ENCODE measurements around the gene MAPK12. TPM values are rescaled to one million over a fixed set of nuclear protein-coding genes. Genes with fewer than 3 reads are reported as not detected.

MAPK12 gene
- total RNA-seq, 4 donors from 2014 or later: 12.3 to 32.0 (median 24.1) TPM

DNA sequence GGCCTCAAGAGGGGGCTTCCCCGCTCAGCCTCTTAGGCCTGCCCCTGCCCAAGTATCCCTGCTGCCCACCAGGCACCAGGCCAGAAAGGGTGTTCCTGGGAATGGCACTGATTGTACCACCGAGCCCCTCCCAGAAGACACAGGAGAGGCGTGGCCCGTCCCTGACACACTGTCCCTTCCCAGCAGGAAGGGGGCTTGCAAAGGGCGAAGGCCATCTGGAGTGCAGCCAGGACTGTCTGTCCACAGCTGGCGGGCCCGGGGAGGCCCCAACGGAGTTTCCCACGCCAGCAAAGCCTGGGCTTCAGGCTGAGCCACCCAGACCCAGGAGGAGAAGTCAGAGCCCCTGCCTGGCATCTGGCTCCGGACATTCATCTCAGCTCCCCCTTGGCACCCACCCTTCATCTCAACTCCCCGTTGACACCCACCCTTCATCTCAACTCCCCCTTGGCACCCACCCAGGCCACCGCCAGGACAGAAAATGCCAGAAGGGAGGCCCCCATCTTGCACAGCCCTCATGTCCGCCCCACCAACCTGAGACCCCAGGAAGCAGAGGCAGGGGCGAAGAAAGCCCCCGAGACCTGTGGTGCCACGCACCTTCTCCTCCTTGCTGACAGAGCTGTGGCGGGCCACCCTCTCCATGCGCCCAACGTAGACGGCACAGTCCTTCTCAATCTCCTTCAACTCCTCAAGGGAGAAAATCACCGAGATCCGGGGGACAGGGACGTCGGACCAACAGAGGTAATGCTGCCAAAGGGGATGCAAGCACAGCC lies 36.1 kb downstream of the MAPK12 start:
- 78 to 83% methylated on average over 19 to 20 of the region's 24 CpGs for WGBS, 2 donors
- H3K36me3 ChIP-seq: peaks cover 0 to 97% (median 35%) of the 10 kb centered on the region in 3 donors
- H3K27ac ChIP-seq: no peak overlapping the region
- no peaks in the 10 kb centered on the region for H3K9me3 ChIP-seq
- DNase-seq (ENCODE audit: low spot score in 2 of 2): no peak
- H3K4me3 ChIP-seq: no peak overlapping the region
- TF ChIP-seq, protein P1, sequence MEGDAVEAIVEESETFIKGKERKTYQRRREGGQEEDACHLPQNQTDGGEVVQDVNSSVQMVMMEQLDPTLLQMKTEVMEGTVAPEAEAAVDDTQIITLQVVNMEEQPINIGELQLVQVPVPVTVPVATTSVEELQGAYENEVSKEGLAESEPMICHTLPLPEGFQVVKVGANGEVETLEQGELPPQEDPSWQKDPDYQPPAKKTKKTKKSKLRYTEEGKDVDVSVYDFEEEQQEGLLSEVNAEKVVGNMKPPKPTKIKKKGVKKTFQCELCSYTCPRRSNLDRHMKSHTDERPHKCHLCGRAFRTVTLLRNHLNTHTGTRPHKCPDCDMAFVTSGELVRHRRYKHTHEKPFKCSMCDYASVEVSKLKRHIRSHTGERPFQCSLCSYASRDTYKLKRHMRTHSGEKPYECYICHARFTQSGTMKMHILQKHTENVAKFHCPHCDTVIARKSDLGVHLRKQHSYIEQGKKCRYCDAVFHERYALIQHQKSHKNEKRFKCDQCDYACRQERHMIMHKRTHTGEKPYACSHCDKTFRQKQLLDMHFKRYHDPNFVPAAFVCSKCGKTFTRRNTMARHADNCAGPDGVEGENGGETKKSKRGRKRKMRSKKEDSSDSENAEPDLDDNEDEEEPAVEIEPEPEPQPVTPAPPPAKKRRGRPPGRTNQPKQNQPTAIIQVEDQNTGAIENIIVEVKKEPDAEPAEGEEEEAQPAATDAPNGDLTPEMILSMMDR (IDR thresholded peaks at IDR 0.05): no peak
- no peak for TF ChIP-seq EP300 (IDR thresholded peaks at IDR 0.05)
- TF ChIP-seq POLR2A (IDR thresholded peaks at IDR 0.05): no peak
- no peaks in the 10 kb centered on the region for H3K4me1 ChIP-seq
- H3K27me3 ChIP-seq: no peaks in the 10 kb centered on the region

DNA sequence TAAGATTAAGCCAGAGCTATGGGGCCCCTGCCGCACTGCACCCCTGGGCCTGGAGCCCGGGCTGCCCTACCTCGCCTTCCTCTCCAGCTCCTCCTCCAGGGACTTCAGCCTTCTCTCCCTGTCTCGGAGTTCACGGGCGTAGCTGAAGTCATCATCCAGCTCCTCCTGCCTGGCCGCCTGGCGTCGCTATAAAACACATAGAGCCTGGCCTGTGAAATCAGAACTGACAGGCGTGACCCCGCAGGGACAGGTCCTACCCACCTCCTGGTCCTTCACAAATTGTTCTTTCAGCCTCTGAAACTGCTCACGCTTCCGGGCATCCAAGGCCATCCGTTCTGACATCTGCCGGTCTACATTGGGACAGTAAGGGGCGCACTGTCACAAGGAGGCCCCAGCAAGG lies 37.4 kb downstream of the MAPK12 start:
- Histone ChIP-seq H3K27ac (no peak overlapping the region), H3K27me3 (no peaks in the 10 kb centered on the region), H3K4me3 (no peak overlapping the region), H3K36me3 (peaks cover 0 to 100% (median 39%) of the 10 kb centered on the region in 3 donors), H3K4me1 (peaks cover 0 to 9% (median 0%) of the 10 kb centered on the region in 4 donors), H3K9me3 (no peaks in the 10 kb centered on the region)
- no peak for DNase-seq (ENCODE audit: low spot score in 2 of 2)
- 87 to 88% methylated on average over 16 of the region's 16 CpGs for WGBS, 2 donors
- TF ChIP-seq POLR2A (IDR thresholded peaks at IDR 0.05) (no peak), EP300 (IDR thresholded peaks at IDR 0.05) (no peak)
- TF ChIP-seq, protein P1 (IDR thresholded peaks at IDR 0.05): no peak

DNA sequence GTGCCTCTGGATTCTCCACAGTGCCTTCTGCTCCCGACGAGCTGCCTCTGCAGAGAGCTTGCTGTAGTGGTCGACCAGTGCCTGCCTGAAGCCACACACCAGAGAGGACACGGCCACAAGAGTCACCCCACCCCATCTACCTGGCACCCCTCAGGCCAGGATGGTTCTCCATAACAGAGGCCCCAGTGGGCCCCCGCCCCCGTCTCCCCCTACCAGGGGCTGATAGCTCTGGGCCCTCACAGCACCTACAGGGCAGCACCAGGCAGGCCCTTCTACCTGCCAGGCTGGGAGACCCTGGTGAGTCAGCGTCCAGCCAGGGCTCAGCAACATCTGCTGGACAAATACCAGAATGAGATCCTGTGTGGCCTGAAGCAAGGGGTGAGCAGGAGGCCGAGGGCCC lies 39.0 kb downstream of the MAPK12 start:
- WGBS, 2 donors: 90 to 91% methylated on average over 6 to 8 of the region's 8 CpGs
- Histone ChIP-seq H3K36me3 (peaks cover 5 to 100% (median 49%) of the 10 kb centered on the region in 3 donors), H3K9me3 (no peaks in the 10 kb centered on the region), H3K27ac (no peak overlapping the region), H3K4me1 (peaks cover 0 to 9% (median 0%) of the 10 kb centered on the region in 4 donors), H3K27me3 (no peaks in the 10 kb centered on the region), H3K4me3 (no peak overlapping the region)
- TF ChIP-seq EP300 (IDR thresholded peaks at IDR 0.05) (no peak), POLR2A (IDR thresholded peaks at IDR 0.05) (no peak)
- TF ChIP-seq, protein P1 (IDR thresholded peaks at IDR 0.05): no peak
- DNase-seq (ENCODE audit: low spot score in 2 of 2): no peak

DNA sequence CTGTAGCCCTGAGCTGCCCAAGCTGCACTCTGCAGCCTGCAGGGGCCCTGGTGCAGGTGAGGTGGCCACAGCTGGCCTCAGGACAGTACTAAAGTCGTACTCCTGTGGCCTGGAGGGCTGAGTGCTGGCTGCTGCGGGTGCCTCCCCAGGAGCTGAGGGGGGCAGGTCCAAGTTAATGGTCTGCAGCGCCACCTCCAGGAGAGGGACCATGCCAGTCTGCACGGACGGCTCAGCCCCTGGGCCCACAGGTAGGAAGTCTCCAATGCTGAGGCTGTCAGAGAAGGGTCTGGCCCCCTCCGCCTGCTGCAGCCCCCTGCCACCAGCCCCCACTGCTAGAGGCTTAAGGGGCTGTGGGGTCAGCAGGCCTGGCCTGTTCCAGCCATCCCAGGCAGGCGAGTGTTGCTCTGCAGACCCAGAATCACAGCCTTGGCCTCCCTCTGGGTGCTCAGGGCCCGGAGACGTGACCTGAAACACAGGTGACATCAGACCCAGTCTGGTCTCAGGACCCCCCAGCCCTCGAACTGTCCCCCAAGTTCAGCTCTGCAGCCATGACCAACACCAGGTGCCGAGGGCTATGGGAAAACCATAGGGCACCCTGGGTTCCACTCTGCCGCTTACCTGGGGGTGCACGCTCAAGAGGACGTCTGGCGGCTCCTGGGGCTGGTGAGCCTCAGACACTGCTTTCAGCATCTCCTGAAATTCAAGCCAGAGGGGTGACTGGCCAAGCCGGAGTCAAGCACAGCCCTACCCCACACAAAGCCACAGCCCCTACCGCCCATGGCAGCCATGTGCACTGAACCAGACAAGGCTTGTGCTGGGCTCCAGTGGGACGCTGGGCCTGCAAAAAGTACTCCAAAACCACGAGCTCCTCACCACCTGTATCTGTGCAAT lies 39.8 kb downstream of the MAPK12 start:
- WGBS, 2 donors: 86 to 95% methylated on average over 12 to 17 of the region's 19 CpGs
- Histone ChIP-seq H3K27ac (no peak overlapping the region), H3K27me3 (no peaks in the 10 kb centered on the region), H3K4me3 (no peak overlapping the region), H3K9me3 (no peaks in the 10 kb centered on the region), H3K36me3 (peaks cover 7 to 100% (median 57%) of the 10 kb centered on the region in 3 donors), H3K4me1 (peaks cover 0 to 9% (median 0%) of the 10 kb centered on the region in 4 donors)
- TF ChIP-seq, protein P1 (IDR thresholded peaks at IDR 0.05): no peak
- TF ChIP-seq POLR2A (IDR thresholded peaks at IDR 0.05) (no peak), EP300 (IDR thresholded peaks at IDR 0.05) (no peak)
- DNase-seq (ENCODE audit: low spot score in 2 of 2): no peak
